Measurements from ENCODE around the gene BMP2K.

DNA sequence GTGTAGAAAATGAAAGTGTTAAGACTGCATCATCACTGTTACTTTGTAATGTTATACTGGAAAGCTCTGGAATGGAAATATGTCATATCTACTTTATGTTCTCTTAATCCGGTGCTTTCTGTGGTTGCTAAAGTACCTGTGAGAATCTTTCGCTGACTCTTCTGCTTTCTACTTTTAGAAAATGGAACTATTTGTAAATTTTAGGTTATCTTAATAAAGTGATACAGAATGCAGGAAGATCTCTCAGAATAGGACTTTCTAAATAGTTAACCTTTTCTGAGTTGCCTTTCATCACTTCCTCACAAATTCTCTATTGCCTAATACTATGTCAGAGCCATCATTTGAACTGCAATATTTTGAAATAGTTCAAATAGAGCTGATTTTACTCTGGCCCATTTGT, 69.3 kb downstream of the BMP2K start:
- TF ChIP-seq CTCF (conservative IDR thresholded peaks at IDR 0.05 in 1 of 2, IDR thresholded peaks at IDR 0.05 in 1 of 2; ENCODE audit: low read depth in 1 of 2, low read length in 2 of 2) (no peak), EZH2 (IDR thresholded peaks at IDR 0.05; ENCODE audit: low read length, missing control alignments) (no peak)
